H1 (cell line): Measurements from ENCODE around the gene LAMA3. TPM values are rescaled to one million over a fixed set of nuclear protein-coding genes. Genes with fewer than 3 reads are reported as not detected.
A peak's percentile ranks its signal among the peaks of the same experiment; 100 is the strongest.

ENCODE experiments used
- CTCF ChIA-PET: fragments of 300-600 bp; sonication (Branson Sonifier 250); formaldehyde crosslinking; loops from one replicate; lab custom pipeline; 2021; ENCODE audit not compliant: partially characterized antibody; lab: Charles Lee
- POLR2A ChIA-PET: fragments of 300-600 bp; sonication (Branson Sonifier 250); formaldehyde crosslinking; loops from one replicate; lab custom pipeline; 2021; ENCODE audit warnings: inconsistent platforms; ENCODE audit not compliant: partially characterized antibody; lab: Charles Lee
- DNase-seq, 2 experiments: peaks; one replicate each; pipeline versions ENCODE4 v3.0.0 to v3.0.0-alpha.2; 2010 to 2022; ENCODE audit warnings: low spot score in 2 of 2, low read depth in 1 of 2, mixed read lengths in 1 of 2
- FAIRE-seq: peaks from 2 replicates; lab custom pipeline; 2011; peaks lifted over from hg19 to GRCh38; lab: Jason Lieb, UNC
- H2AFZ ChIP-seq: 2 replicates; pipeline ENCODE4 v1.8.1; 2012; ENCODE audit warnings: low read length, inconsistent platforms
- H2AK5ac ChIP-seq: 2 replicates; pipeline ENCODE4 v1.6.1; 2013; ENCODE audit warnings: low read depth, low read length
- H2BK120ac ChIP-seq: replicated peaks from 2 replicates; pipeline ENCODE3; 2013; ENCODE audit warnings: low read depth, low read length, inconsistent platforms
- H2BK12ac ChIP-seq: 2 replicates; pipeline ENCODE4 v1.6.1; 2013; ENCODE audit warnings: low read depth, low read length
- H2BK15ac ChIP-seq: 2 replicates; pipeline ENCODE4 v1.6.1; 2013; ENCODE audit warnings: low read length
- H2BK20ac ChIP-seq: 2 replicates; pipeline ENCODE4 v1.6.1; 2013; ENCODE audit warnings: low read length
- H2BK5ac ChIP-seq: 2 replicates; pipeline ENCODE4 v1.6.1; 2013; ENCODE audit warnings: low read depth, low read length
- H3K14ac ChIP-seq: 2 replicates; pipeline ENCODE4 v1.6.1; 2013; ENCODE audit warnings: inconsistent platforms; ENCODE audit not compliant: insufficient read length
- H3K18ac ChIP-seq: 2 replicates; pipeline ENCODE4 v1.6.1; 2013; ENCODE audit warnings: low read length; ENCODE audit errors: extremely low read depth
- H3K23ac ChIP-seq: 2 replicates; pipeline ENCODE4 v1.6.1; 2013; ENCODE audit warnings: inconsistent platforms; ENCODE audit not compliant: insufficient read length
- H3K23me2 ChIP-seq: 2 replicates; pipeline ENCODE4 v1.6.1; 2013; ENCODE audit warnings: low read depth, low read length
- H3K27ac ChIP-seq: 2 replicates; pipeline ENCODE4 v1.6.1; 2011; ENCODE audit warnings: low read depth, low read length, inconsistent platforms
- H3K27me3 ChIP-seq, 4 experiments: replicated peaks in 1 of 4; 1 replicate in 1 of 4; 2 replicates in 3 of 4; pipeline versions ENCODE4 v1.6.1 to v1.8.1; 2011 to 2013; ENCODE audit warnings: low read length in 3 of 4, mild to moderate bottlenecking in 3 of 4, inconsistent platforms in 2 of 4, mixed read lengths in 2 of 4, moderate library complexity in 1 of 4; ENCODE audit not compliant: control insufficient read depth in 3 of 4, insufficient read depth in 3 of 4; ENCODE audit errors: extremely low read depth in 1 of 4
- H3K36me3 ChIP-seq, 4 experiments: 2 replicates each; pipeline versions ENCODE4 v1.6.1 to v1.8.1; 2011 to 2013; ENCODE audit warnings: mild to moderate bottlenecking in 4 of 4, low read length in 3 of 4, moderate library complexity in 2 of 4, control low read depth in 1 of 4, inconsistent platforms in 1 of 4; ENCODE audit not compliant: insufficient read depth in 4 of 4, control insufficient read depth in 2 of 4
- H3K4ac ChIP-seq: replicated peaks from 2 replicates; pipeline ENCODE3; 2013; ENCODE audit warnings: low read length, low read depth, mixed read lengths, inconsistent platforms; ENCODE audit not compliant: insufficient read length
- H3K4me1 ChIP-seq, 4 experiments: replicated peaks in 1 of 4; 1 replicate in 1 of 4; 2 replicates in 3 of 4; pipeline versions ENCODE4 v1.6.1 to v1.8.1; 2011 to 2013; ENCODE audit warnings: low read length in 3 of 4, inconsistent platforms in 2 of 4, mixed read lengths in 1 of 4; ENCODE audit not compliant: insufficient read depth in 4 of 4, control insufficient read depth in 3 of 4
- H3K4me2 ChIP-seq, 2 experiments: 2 replicates each; pipeline versions ENCODE4 v1.6.1 to v1.8.1; 2011 to 2013; ENCODE audit warnings: low read depth in 2 of 2, low read length in 2 of 2, control low read depth in 1 of 2, inconsistent platforms in 1 of 2, mild to moderate bottlenecking in 1 of 2; ENCODE audit not compliant: insufficient read depth in 1 of 2
- H3K4me3 ChIP-seq, 4 experiments: fragments of 200-600, 300-600 bp in 1 of 4; sonication (generic), shearing (Covaris generic), sonication (Bioruptor Twin) in 1 of 4; 2 replicates each; pipeline versions ENCODE4 v1.5.1 to v1.8.1; 2011 to 2016; ENCODE audit warnings: low read length in 4 of 4, low read depth in 3 of 4, control low read depth in 2 of 4, inconsistent platforms in 2 of 4, mild to moderate bottlenecking in 2 of 4, mixed read lengths in 1 of 4, moderate library complexity in 1 of 4; ENCODE audit not compliant: insufficient read depth in 2 of 4; ENCODE audit errors: extremely low read depth in 1 of 4
- H3K56ac ChIP-seq: replicated peaks from 2 replicates; pipeline ENCODE3; 2013; ENCODE audit warnings: low read depth, mild to moderate bottlenecking, mixed read lengths, low read length, inconsistent platforms; ENCODE audit not compliant: insufficient read length
- H3K79me1 ChIP-seq: 2 replicates; pipeline ENCODE4 v1.6.1; 2013; ENCODE audit warnings: low read depth, low read length, control low read depth
- H3K79me2 ChIP-seq, 2 experiments: 2 replicates each; pipeline versions ENCODE4 v1.6.1 to v1.8.1; 2012 to 2013; ENCODE audit warnings: low read length in 2 of 2, mild to moderate bottlenecking in 2 of 2, inconsistent platforms in 1 of 2; ENCODE audit not compliant: insufficient read depth in 2 of 2, control insufficient read depth in 1 of 2
- H3K9ac ChIP-seq, 4 experiments: replicated peaks in 1 of 4; 1 replicate in 1 of 4; 2 replicates in 3 of 4; pipeline versions ENCODE4 v1.6.1 to v1.8.1; 2011 to 2013; ENCODE audit warnings: low read depth in 3 of 4, low read length in 3 of 4, control low read depth in 2 of 4, mild to moderate bottlenecking in 2 of 4, moderate library complexity in 2 of 4, inconsistent platforms in 1 of 4; ENCODE audit errors: extremely low read depth in 1 of 4
- H3K9me3 ChIP-seq, 2 experiments: 2 replicates each; pipeline versions ENCODE4 v1.6.1 to v1.8.1; 2012 to 2013; ENCODE audit warnings: mild to moderate bottlenecking in 2 of 2, moderate library complexity in 2 of 2, control low read depth in 1 of 2, inconsistent platforms in 1 of 2, low read depth in 1 of 2, low read length in 1 of 2, mixed read lengths in 1 of 2; ENCODE audit not compliant: insufficient read depth in 2 of 2
- H4K20me1 ChIP-seq, 2 experiments: replicated peaks in 1 of 2; 2 replicates each; pipeline versions ENCODE3 to v1.8.1; 2011 to 2013; ENCODE audit warnings: inconsistent platforms in 2 of 2, low read length in 2 of 2, mild to moderate bottlenecking in 1 of 2; ENCODE audit not compliant: insufficient read depth in 2 of 2, control insufficient read depth in 1 of 2
- H4K5ac ChIP-seq: 2 replicates; pipeline ENCODE4 v1.6.1; 2013; ENCODE audit warnings: low read length, low read depth, mixed read lengths, inconsistent platforms; ENCODE audit not compliant: insufficient read length
- H4K8ac ChIP-seq: 2 replicates; pipeline ENCODE4 v1.8.0; 2013; ENCODE audit warnings: mild to moderate bottlenecking, moderate library complexity, low read length, inconsistent platforms; ENCODE audit not compliant: insufficient read depth; ENCODE audit errors: extremely low read depth
- H4K91ac ChIP-seq: replicated peaks from 2 replicates; pipeline ENCODE3; 2013; ENCODE audit warnings: low read length, mixed read lengths, inconsistent platforms; ENCODE audit not compliant: insufficient read length
- ATF3 ChIP-seq: IDR thresholded peaks from 2 replicates; pipeline ENCODE4 v1.6.1; 2011; ENCODE audit warnings: low read depth, mild to moderate bottlenecking, low read length; ENCODE audit not compliant: insufficient read depth
- CHD1 ChIP-seq: IDR thresholded peaks from 2 replicates; pipeline ENCODE4 v1.6.1; 2012; ENCODE audit warnings: low read depth, low read length, improper control_type of control experiment
- CHD2 ChIP-seq: IDR thresholded peaks from 2 replicates; pipeline ENCODE4 v1.6.1; 2012; ENCODE audit warnings: low read length, improper control_type of control experiment
- EP300 ChIP-seq, 2 experiments: IDR thresholded peaks; 1 replicate in 1 of 2; 2 replicates in 1 of 2; pipeline ENCODE4 v1.6.1; 2011 to 2012; ENCODE audit warnings: low read depth in 2 of 2, low read length in 2 of 2, mild to moderate bottlenecking in 2 of 2, borderline replicate concordance in 1 of 2, inconsistent platforms in 1 of 2, moderate library complexity in 1 of 2
- EZH2 ChIP-seq: fragments of 200-600 bp; sonication (generic); IDR thresholded peaks from 2 replicates; pipeline ENCODE4 v1.7.1; 2012; ENCODE audit warnings: low read depth, mild to moderate bottlenecking, moderate library complexity, low read length, inconsistent platforms; ENCODE audit not compliant: severe bottlenecking
- GTF2F1 ChIP-seq: IDR thresholded peaks from 2 replicates; pipeline ENCODE4 v1.6.1; 2012; ENCODE audit warnings: low read depth, low read length, improper control_type of control experiment, borderline replicate concordance
- HDAC2 ChIP-seq, 2 experiments: fragments of 300-600 bp in 1 of 2; sonication (generic) in 1 of 2; IDR thresholded peaks; 2 replicates each; pipeline ENCODE4 v1.6.1; 2011 to 2012; ENCODE audit warnings: low read depth in 2 of 2, low read length in 2 of 2, mild to moderate bottlenecking in 2 of 2, moderate library complexity in 2 of 2, borderline replicate concordance in 1 of 2, inconsistent platforms in 1 of 2
- KDM4A ChIP-seq: IDR thresholded peaks from one replicate; pipeline ENCODE4 v1.7.1; 2012; ENCODE audit warnings: low read depth, mild to moderate bottlenecking, moderate library complexity, low read length, inconsistent platforms; ENCODE audit not compliant: severe bottlenecking
- POLR2AphosphoS5 ChIP-seq: IDR thresholded peaks from 2 replicates; pipeline ENCODE4 v1.6.1; 2011; ENCODE audit warnings: low read depth, low read length
- SRF ChIP-seq: IDR thresholded peaks from 2 replicates; pipeline ENCODE4 v1.6.1; 2011; ENCODE audit warnings: mild to moderate bottlenecking, low read depth, low read length, moderate library complexity
- TEAD4 ChIP-seq: IDR thresholded peaks from 2 replicates; pipeline ENCODE4 v1.6.1; 2012; ENCODE audit warnings: low read depth, low read length, inconsistent platforms, mixed read lengths
- WGBS, 2 experiments: shearing (Covaris generic) in 1 of 2; methylation state at CpG; one replicate each; pipeline versions ENCODE4 v1.1.6 to v1.1.7; 2013 to 2015; ENCODE audit warnings: low lambda C conversion rate in 2 of 2, mixed read lengths in 2 of 2, inconsistent platforms in 1 of 2, low coverage in 1 of 2, missing lambda C conversion rate in 1 of 2; ENCODE audit not compliant: insufficient replicate concordance in 2 of 2, insufficient coverage in 1 of 2, insufficient read length in 1 of 2; ENCODE audit errors: extremely low coverage in 1 of 2, missing lambda C conversion rate in 1 of 2; 5-methylcytosine and 5-hydroxymethylcytosine counted together
- polyA plus RNA-seq, 7 experiments: library from polyadenylated mRNA; depleted of rRNA in 3 of 7; stranded (reverse) in 5 of 7; unstranded in 2 of 7; fragments of >200 nt in 5 of 7; fragments of 200-250 nt in 2 of 7; gene quantifications; 1 replicate in 5 of 7; 2 replicates in 1 of 7; 4 replicates in 1 of 7; pipeline versions ENCODE4 v1.2.1 to v1.2.3, GENCODE V29; 2011 to 2013; ENCODE audit warnings: missing spikeins in 2 of 7, mixed read lengths in 2 of 7
- total RNA-seq: library from RNA; stranded (reverse); fragmentation: NEBNext Ultra II Directional; extraction: Animal tissue kit (Norgen Biotek cat#: 25700); gene quantifications from 2 replicates; pipeline ENCODE4 v1.2.1, GENCODE V29; 2021

Gene LAMA3
- total and polyA plus RNA-seq, 2 of the 8 experiments (the other 6 are each of a cell fraction or from before 2014, with no cell fraction given): 0.76 to 5.0 TPM

- POLR2A ChIA-PET: no interaction called here
- FAIRE-seq: no peak
These were observed 158.2 kb downstream of the LAMA3 start for GRCh38 chr18:23847321-23847986.

More at GRCh38 chr18:23847321-23847986, 158.2 kb downstream of the LAMA3 start:
- Histone ChIP-seq H3K18ac (no peak overlapping the region), H3K4me3 (no peak overlapping the region), H2BK5ac (no peak overlapping the region), H3K9ac (no peak overlapping the region), H4K5ac (no peak overlapping the region), H3K79me2 (no peaks in the 10 kb centered on the region), H2BK20ac (no peak overlapping the region), H3K4ac (no peak overlapping the region), H3K23me2 (no peaks in the 10 kb centered on the region), H4K8ac (no peak overlapping the region), H2BK120ac (no peak overlapping the region), H4K91ac (no peak overlapping the region), H3K4me1 (peaks cover 0 to 2% (median 0%) of the 10 kb centered on the region in 4 experiments; a peak in 5 of 7 replicates), H3K4me2 (no peak overlapping the region), H3K79me1 (no peaks in the 10 kb centered on the region), H3K27ac (no peak overlapping the region), H2AK5ac (no peak overlapping the region), H3K27me3 (no peaks in the 10 kb centered on the region), H2BK12ac (peak overlapping the region; percentile 6; the same call in 1 of the 2 replicates), H3K36me3 (no peaks in the 10 kb centered on the region), H3K23ac (no peak overlapping the region), H3K14ac (peak overlapping the region; percentile 53), H2BK15ac (no peak overlapping the region), H3K56ac (no peak overlapping the region), H2AFZ (no peak overlapping the region), H3K9me3 (no peaks in the 10 kb centered on the region), H4K20me1 (no peaks in the 10 kb centered on the region)
- no peak for DNase-seq
- TF ChIP-seq GTF2F1: no peak
- no peak for TF ChIP-seq CHD1
- TF ChIP-seq SRF: no peak
- TF ChIP-seq CHD2: no peak
- TF ChIP-seq EZH2: no peak
- TF ChIP-seq POLR2AphosphoS5: no peak
- TF ChIP-seq KDM4A: no peak
- no peak for TF ChIP-seq ATF3
- no peak for TF ChIP-seq EP300 (IDR thresholded peaks at IDR 0.05; ENCODE audit: borderline replicate concordance in 1 of 2, low read depth in 2 of 2, low read length in 2 of 2)
- no peak for TF ChIP-seq HDAC2 (IDR thresholded peaks at IDR 0.05; ENCODE audit: borderline replicate concordance in 1 of 2, low read depth in 2 of 2, low read length in 2 of 2)
- no peak for TF ChIP-seq TEAD4
- 85% methylated on average over 19 of the region's 19 CpGs; no CpG with 5 or more reads in 1 of the 2 experiments for WGBS, 2 experiments
- CTCF ChIA-PET: interaction anchor here (1.4 kb wide), 1 partner anchor 14 kb away, joined by 3 read pairs; no protein-coding TSS in a partner anchor
